A549 (cell line): ENCODE data around the gene PDZK1. TPM values are rescaled to one million over a fixed set of nuclear protein-coding genes. Genes with fewer than 3 reads are reported as not detected.

Experiments
- ATAC-seq, 2 experiments: fragments of 200-7000 bp in 1 of 2; fragments of >200 bp in 1 of 2; cut with Nextera tagmentation in 1 of 2; cut with Tn5 transposase in 1 of 2; 3 replicates each; pipeline versions ENCODE4 v1.8.0 to v1.9.1; 2018 to 2020; ENCODE audit warnings: mild to moderate bottlenecking in 1 of 2, moderate library complexity in 1 of 2
- CTCF ChIA-PET: fragments of 300-600 bp; sonication (Branson Sonifier 250); formaldehyde crosslinking; extraction: SDS; loops from one replicate; lab custom pipeline; 2021; ENCODE audit warnings: antibody characterized with exemption, inconsistent platforms; lab: Yijun Ruan, JAX
- POLR2A ChIA-PET: fragments of 350-600 bp; formaldehyde crosslinking; extraction: SDS; loops from one replicate; lab custom pipeline; 2021; ENCODE audit warnings: antibody characterized with exemption, inconsistent platforms; lab: Yijun Ruan, JAX
- DNase-seq, 2 experiments: peaks; one replicate each; pipeline versions ENCODE4 v3.0.0 to v3.0.0-alpha.2; 2011 to 2016; ENCODE audit warnings: low read depth in 1 of 2, low spot score in 1 of 2
- FAIRE-seq: peaks from 2 replicates; lab custom pipeline; 2011; peaks lifted over from hg19 to GRCh38; lab: Jason Lieb, UNC
- H3K27ac ChIP-seq, 2 experiments: fragments of >200 bp; sonication (Bioruptor Twin); formaldehyde crosslinking; 3 replicates each; pipeline ENCODE4 v1.5.1; 2016 to 2017
- H3K4me1 ChIP-seq: fragments of >200 bp; sonication (Bioruptor Twin); formaldehyde crosslinking; 3 replicates; pipeline ENCODE4 v1.6.1; 2016
- H3K4me2 ChIP-seq: fragments of >200 bp; sonication (Bioruptor Twin); formaldehyde crosslinking; 3 replicates; pipeline ENCODE4 v1.6.1; 2016
- H3K4me3 ChIP-seq: fragments of >200 bp; sonication (Bioruptor Twin); formaldehyde crosslinking; 3 replicates; pipeline ENCODE4 v1.5.1; 2016
- H3K9me3 ChIP-seq: fragments of >200 bp; sonication (Bioruptor Twin); formaldehyde crosslinking; 3 replicates; pipeline ENCODE4 v1.6.1; 2016
- CBX2 ChIP-seq: fragments of 200-600 bp; sonication (generic); IDR thresholded peaks from 2 replicates; pipeline ENCODE4 v1.6.1; 2016; ENCODE audit warnings: low read depth, mild to moderate bottlenecking, borderline replicate concordance
- CBX8 ChIP-seq: fragments of 200-600 bp; sonication (generic); IDR thresholded peaks from 2 replicates; pipeline ENCODE4 v1.6.1; 2016
- CEBPB ChIP-seq, 2 experiments: fragments of >200 bp in 1 of 2; sonication (Bioruptor Twin) in 1 of 2; formaldehyde crosslinking in 1 of 2; IDR thresholded peaks; 2 replicates each; pipeline ENCODE4 v1.6.1; 2012 to 2016
- CHD2 ChIP-seq: fragments of 150-350 bp; IDR thresholded peaks from 2 replicates; pipeline ENCODE4 v1.6.1; 2014; ENCODE audit warnings: low read length; ENCODE audit not compliant: partially characterized antibody
- EHF ChIP-seq: fragments of 250-450 bp; sonication (Bioruptor Pico); IDR thresholded peaks from 2 replicates; pipeline ENCODE4 v1.5.0; 2020; ENCODE audit warnings: mild to moderate bottlenecking
- EHMT2 ChIP-seq: fragments of 200-600 bp; sonication (generic); IDR thresholded peaks from 2 replicates; pipeline ENCODE4 v1.6.1; 2016; ENCODE audit warnings: antibody characterized with exemption, low read depth, mild to moderate bottlenecking, moderate library complexity
- FOXS1 ChIP-seq: fragments of 250-450 bp; sonication (Bioruptor Pico); IDR thresholded peaks from 2 replicates; pipeline ENCODE4 v1.5.0; 2020; ENCODE audit warnings: mild to moderate bottlenecking, moderate library complexity
- HDAC2 ChIP-seq: fragments of 200-600 bp; sonication (generic); IDR thresholded peaks from 2 replicates; pipeline ENCODE4 v1.6.1; 2016
- HOXA7 ChIP-seq: fragments of 250-450 bp; sonication (Bioruptor Pico); IDR thresholded peaks from 2 replicates; pipeline ENCODE4 v1.5.0; 2020; ENCODE audit warnings: mild to moderate bottlenecking, moderate library complexity
- HOXB13 ChIP-seq: fragments of 250-450 bp; sonication (Bioruptor Pico); IDR thresholded peaks from 2 replicates; pipeline ENCODE4 v1.5.0; 2020; ENCODE audit warnings: low read depth, mild to moderate bottlenecking, moderate library complexity
- HOXB5 ChIP-seq: fragments of 250-450 bp; sonication (Bioruptor Pico); IDR thresholded peaks from 2 replicates; pipeline ENCODE4 v1.5.0; 2020; ENCODE audit warnings: mild to moderate bottlenecking, moderate library complexity
- JUNB ChIP-seq: fragments of >200 bp; sonication (Bioruptor Twin); formaldehyde crosslinking; IDR thresholded peaks from 2 replicates; pipeline ENCODE4 v1.6.1; 2016
- NFE2L2 ChIP-seq: fragments of 150-350 bp; conservative IDR thresholded peaks from 2 replicates; pipeline ENCODE4 v1.6.1; 2014; ENCODE audit warnings: low read length
- POLR2A ChIP-seq: IDR thresholded peaks from 2 replicates; pipeline ENCODE4 v1.6.1; 2012; ENCODE audit warnings: mild to moderate bottlenecking, low read length
- POLR2AphosphoS2 ChIP-seq: conservative IDR thresholded peaks from 2 replicates; pipeline ENCODE4 v1.6.1; 2012; ENCODE audit warnings: low read length, improper control_type of control experiment, inconsistent platforms
- RFX5 ChIP-seq: fragments of 450-650 bp; IDR thresholded peaks from 2 replicates; pipeline ENCODE4 v1.7.1; 2014; ENCODE audit warnings: antibody characterized with exemption, mild to moderate bottlenecking, moderate library complexity
- RNF2 ChIP-seq: fragments of 200-600 bp; sonication (generic); IDR thresholded peaks from 2 replicates; pipeline ENCODE4 v1.6.1; 2016; ENCODE audit warnings: low read depth, mild to moderate bottlenecking, antibody characterized with exemption, moderate library complexity, borderline replicate concordance
- SREBF2 ChIP-seq: fragments of 450-650 bp; IDR thresholded peaks from 2 replicates; pipeline ENCODE4 v1.6.1; 2014; ENCODE audit warnings: mild to moderate bottlenecking, moderate library complexity
- TFCP2L1 ChIP-seq: fragments of 250-450 bp; sonication (Bioruptor Pico); IDR thresholded peaks from 2 replicates; pipeline ENCODE4 v1.5.0; 2021; ENCODE audit warnings: mild to moderate bottlenecking
- ZSCAN20 ChIP-seq: fragments of 250-450 bp; sonication (Bioruptor Pico); IDR thresholded peaks from 2 replicates; pipeline ENCODE4 v1.8.0; 2022; ENCODE audit warnings: mild to moderate bottlenecking, moderate library complexity
- WGBS: methylation state at CpG from one replicate; pipeline ENCODE4 v1.1.6; 2017; ENCODE audit errors: missing lambda C conversion rate; 5-methylcytosine and 5-hydroxymethylcytosine counted together
- polyA plus RNA-seq, 4 experiments: library from polyadenylated mRNA; depleted of rRNA in 3 of 4; stranded (reverse); fragments of >200 nt; fragmentation: RNase III in 1 of 4; extraction: RNeasy Plus Mini Kit Qiagen cat#74134 plus additional on column Dnase treatment in 1 of 4; gene quantifications; 2 replicates in 3 of 4; 3 replicates in 1 of 4; pipeline ENCODE4 v1.2.3, GENCODE V29; 2011 to 2017
- TF ChIP-seq, protein P1 (sequence below): fragments of 250-450 bp; sonication (Bioruptor Pico); IDR thresholded peaks from 2 replicates; pipeline ENCODE4 v1.5.0; 2021; ENCODE audit warnings: mild to moderate bottlenecking, moderate library complexity, borderline replicate concordance
- TF ChIP-seq, protein P2 (sequence below): fragments of 450-650 bp; IDR thresholded peaks from 2 replicates; pipeline ENCODE4 v1.6.1; 2014; ENCODE audit warnings: antibody characterized with exemption
- TF ChIP-seq, protein P3 (sequence below): fragments of 200-600 bp; sonication (generic); IDR thresholded peaks from 2 replicates; pipeline ENCODE4 v1.6.1; 2016; ENCODE audit warnings: antibody characterized with exemption, mild to moderate bottlenecking, moderate library complexity
- TF ChIP-seq, protein P4 (sequence below): fragments of >200 bp; sonication (Bioruptor Twin); formaldehyde crosslinking; IDR thresholded peaks from 3 replicates; pipeline ENCODE4 v1.6.1; 2016
- TF ChIP-seq, protein P5 (sequence below): IDR thresholded peaks from 2 replicates; pipeline ENCODE4 v1.6.1; 2012

The PDZK1 gene
- polyA plus RNA-seq, 2 of the 4 experiments (the other 2 are of a cell fraction), result 1.3 to 2.9 TPM

DNA sequence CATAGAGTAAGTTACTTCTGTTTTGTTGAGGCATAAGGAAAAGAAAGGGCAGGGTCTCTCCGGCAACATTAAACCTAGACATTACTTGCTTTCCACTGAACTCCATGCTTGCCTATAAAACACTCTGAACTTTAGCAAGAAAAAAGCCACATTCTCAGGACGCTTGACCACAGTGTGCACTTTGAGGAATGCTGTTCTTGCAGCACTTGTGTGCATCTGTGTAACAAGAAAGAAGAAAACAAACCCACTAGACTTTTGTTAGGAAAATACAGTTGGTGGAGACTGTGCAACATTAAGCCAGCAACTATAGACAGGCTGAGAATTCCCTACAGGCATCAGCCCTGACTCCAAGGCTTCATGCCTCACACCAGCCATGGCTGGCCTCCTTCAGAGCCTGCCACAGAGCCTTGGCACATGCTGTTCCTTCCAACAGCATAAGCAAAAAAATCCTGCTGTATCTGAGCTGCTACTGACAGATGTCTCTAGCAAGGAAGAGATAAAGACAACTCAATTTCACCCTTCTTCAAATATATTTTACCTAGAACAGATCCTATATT is 5.8 kb downstream of the PDZK1 start:
- peaks cover 12% of the 10 kb centered on the region for H3K4me1 ChIP-seq
- no peaks in the 10 kb centered on the region for H3K9me3 ChIP-seq
- no peak for FAIRE-seq
- TF ChIP-seq, protein P1, sequence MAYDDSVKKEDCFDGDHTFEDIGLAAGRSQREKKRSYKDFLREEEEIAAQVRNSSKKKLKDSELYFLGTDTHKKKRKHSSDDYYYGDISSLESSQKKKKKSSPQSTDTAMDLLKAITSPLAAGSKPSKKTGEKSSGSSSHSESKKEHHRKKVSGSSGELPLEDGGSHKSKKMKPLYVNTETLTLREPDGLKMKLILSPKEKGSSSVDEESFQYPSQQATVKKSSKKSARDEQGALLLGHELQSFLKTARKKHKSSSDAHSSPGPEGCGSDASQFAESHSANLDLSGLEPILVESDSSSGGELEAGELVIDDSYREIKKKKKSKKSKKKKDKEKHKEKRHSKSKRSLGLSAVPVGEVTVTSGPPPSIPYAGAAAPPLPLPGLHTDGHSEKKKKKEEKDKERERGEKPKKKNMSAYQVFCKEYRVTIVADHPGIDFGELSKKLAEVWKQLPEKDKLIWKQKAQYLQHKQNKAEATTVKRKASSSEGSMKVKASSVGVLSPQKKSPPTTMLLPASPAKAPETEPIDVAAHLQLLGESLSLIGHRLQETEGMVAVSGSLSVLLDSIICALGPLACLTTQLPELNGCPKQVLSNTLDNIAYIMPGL (CRISPR knock-in tag), result no peak
- TF ChIP-seq NFE2L2 (no peak), HOXA7 (no peak), JUNB (no peak), HOXB13 (CRISPR knock-in tag) (no peak), CHD2 (no peak), HOXB5 (CRISPR knock-in tag) (no peak), TFCP2L1 (CRISPR knock-in tag) (no peak), FOXS1 (CRISPR knock-in tag) (no peak), EHF (CRISPR knock-in tag) (no peak), CEBPB (IDR thresholded peaks at IDR 0.05) (no peak), POLR2AphosphoS2 (no peak), CBX2 (no peak), CBX8 (no peak)
- TF ChIP-seq, protein P2, sequence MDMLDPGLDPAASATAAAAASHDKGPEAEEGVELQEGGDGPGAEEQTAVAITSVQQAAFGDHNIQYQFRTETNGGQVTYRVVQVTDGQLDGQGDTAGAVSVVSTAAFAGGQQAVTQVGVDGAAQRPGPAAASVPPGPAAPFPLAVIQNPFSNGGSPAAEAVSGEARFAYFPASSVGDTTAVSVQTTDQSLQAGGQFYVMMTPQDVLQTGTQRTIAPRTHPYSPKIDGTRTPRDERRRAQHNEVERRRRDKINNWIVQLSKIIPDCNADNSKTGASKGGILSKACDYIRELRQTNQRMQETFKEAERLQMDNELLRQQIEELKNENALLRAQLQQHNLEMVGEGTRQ, result no peak
- TF ChIP-seq, protein P3, sequence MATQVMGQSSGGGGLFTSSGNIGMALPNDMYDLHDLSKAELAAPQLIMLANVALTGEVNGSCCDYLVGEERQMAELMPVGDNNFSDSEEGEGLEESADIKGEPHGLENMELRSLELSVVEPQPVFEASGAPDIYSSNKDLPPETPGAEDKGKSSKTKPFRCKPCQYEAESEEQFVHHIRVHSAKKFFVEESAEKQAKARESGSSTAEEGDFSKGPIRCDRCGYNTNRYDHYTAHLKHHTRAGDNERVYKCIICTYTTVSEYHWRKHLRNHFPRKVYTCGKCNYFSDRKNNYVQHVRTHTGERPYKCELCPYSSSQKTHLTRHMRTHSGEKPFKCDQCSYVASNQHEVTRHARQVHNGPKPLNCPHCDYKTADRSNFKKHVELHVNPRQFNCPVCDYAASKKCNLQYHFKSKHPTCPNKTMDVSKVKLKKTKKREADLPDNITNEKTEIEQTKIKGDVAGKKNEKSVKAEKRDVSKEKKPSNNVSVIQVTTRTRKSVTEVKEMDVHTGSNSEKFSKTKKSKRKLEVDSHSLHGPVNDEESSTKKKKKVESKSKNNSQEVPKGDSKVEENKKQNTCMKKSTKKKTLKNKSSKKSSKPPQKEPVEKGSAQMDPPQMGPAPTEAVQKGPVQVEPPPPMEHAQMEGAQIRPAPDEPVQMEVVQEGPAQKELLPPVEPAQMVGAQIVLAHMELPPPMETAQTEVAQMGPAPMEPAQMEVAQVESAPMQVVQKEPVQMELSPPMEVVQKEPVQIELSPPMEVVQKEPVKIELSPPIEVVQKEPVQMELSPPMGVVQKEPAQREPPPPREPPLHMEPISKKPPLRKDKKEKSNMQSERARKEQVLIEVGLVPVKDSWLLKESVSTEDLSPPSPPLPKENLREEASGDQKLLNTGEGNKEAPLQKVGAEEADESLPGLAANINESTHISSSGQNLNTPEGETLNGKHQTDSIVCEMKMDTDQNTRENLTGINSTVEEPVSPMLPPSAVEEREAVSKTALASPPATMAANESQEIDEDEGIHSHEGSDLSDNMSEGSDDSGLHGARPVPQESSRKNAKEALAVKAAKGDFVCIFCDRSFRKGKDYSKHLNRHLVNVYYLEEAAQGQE, result no peak
- TF ChIP-seq, protein P4, sequence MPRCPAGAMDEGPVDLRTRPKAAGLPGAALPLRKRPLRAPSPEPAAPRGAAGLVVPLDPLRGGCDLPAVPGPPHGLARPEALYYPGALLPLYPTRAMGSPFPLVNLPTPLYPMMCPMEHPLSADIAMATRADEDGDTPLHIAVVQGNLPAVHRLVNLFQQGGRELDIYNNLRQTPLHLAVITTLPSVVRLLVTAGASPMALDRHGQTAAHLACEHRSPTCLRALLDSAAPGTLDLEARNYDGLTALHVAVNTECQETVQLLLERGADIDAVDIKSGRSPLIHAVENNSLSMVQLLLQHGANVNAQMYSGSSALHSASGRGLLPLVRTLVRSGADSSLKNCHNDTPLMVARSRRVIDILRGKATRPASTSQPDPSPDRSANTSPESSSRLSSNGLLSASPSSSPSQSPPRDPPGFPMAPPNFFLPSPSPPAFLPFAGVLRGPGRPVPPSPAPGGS, result no peak
- TF ChIP-seq, all 56 proteins: peak for 0
- WGBS, result 81% methylated on average over 2 of the region's 2 CpGs
- ChIA-PET CTCF (interaction anchor here (2.8 kb wide), 1 partner anchor 20 kb away, joined by 17 read pairs; no protein-coding TSS in a partner anchor), POLR2A (interaction anchor here (0.5 kb wide), 1 partner anchor 53 kb away, joined by 3 read pairs; no protein-coding TSS in a partner anchor)
- no peak for DNase-seq
- H3K27ac ChIP-seq, result no peak overlapping the region
- ATAC-seq, result no peak
- no peak overlapping the region for H3K4me3 ChIP-seq
- no peak overlapping the region for H3K4me2 ChIP-seq

DNA sequence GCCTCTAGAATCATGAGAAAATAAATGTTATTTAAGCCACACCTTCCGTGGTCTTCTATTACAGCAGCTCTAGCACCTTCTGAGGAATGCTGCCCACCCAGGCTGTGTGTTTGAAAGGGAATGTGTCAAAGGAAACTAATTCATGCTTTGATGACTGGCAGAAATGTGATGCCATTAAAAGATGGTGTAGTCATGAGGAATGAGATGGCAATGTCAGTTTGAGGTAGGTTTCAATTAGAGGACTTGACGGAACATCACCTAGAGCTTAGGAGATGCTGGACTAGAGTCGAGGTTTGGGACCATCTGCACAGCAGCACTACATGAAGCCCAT is 10.6 kb downstream of the PDZK1 start:
- TF ChIP-seq HDAC2 (no peak), POLR2A (no peak), SREBF2 (no peak), ZSCAN20 (CRISPR knock-in tag) (no peak), EHMT2 (no peak), TFCP2L1 (CRISPR knock-in tag) (no peak), JUNB (no peak), HOXB13 (CRISPR knock-in tag) (no peak), FOXS1 (CRISPR knock-in tag) (no peak), RFX5 (no peak), RNF2 (no peak)
- TF ChIP-seq, protein P5, sequence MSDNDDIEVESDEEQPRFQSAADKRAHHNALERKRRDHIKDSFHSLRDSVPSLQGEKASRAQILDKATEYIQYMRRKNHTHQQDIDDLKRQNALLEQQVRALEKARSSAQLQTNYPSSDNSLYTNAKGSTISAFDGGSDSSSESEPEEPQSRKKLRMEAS, result no peak
- TF ChIP-seq, protein P1 (CRISPR knock-in tag), result no peak
- TF ChIP-seq, all 56 proteins: peak for 0
- ChIA-PET POLR2A (no interaction called here), CTCF (no interaction called here)
- Histone ChIP-seq H3K4me2 (no peak overlapping the region), H3K4me3 (no peak overlapping the region), H3K9me3 (no peaks in the 10 kb centered on the region), H3K27ac (no peak overlapping the region), H3K4me1 (peaks cover under 1% of the 10 kb centered on the region; the same call in 2 of the 3 replicates)
- WGBS, result 81% methylated on average over 3 of the region's 3 CpGs
- DNase-seq (no peak), ATAC-seq (no peak), FAIRE-seq (no peak)
